PC-3 (cell line): Measurements from ENCODE around the gene PALB2. TPM values are rescaled to one million over a fixed set of nuclear protein-coding genes. Genes with fewer than 3 reads are reported as not detected.

Experiments used
- ATAC-seq: fragments of 200-7000 bp; cut with Tn5 transposase; 2 replicates; pipeline ENCODE4 v1.9.1; 2020; ENCODE audit warnings: mild to moderate bottlenecking, moderate library complexity
- BruUV-seq: library from RNA; stranded (reverse); fragments of 400-500 nt; replicated peaks from 2 replicates; lab custom pipeline; 2021; lab: Mats Ljungman, UMichigan
- CTCF ChIA-PET: fragments of 300-600 bp; sonication (Branson Sonifier 250); formaldehyde crosslinking; loops from one replicate; lab custom pipeline; 2022; ENCODE audit warnings: antibody characterized with exemption; lab: Charles Lee
- POLR2A ChIA-PET: fragments of 300-600 bp; sonication (Branson Sonifier 250); formaldehyde crosslinking; loops from one replicate; lab custom pipeline; 2022; ENCODE audit warnings: antibody characterized with exemption; ENCODE audit not compliant: unreplicated experiment; lab: Charles Lee
- DNase-seq: peaks from one replicate; pipeline ENCODE4 v3.0.0-alpha.2; 2015
- H2AFZ ChIP-seq: fragments of 300-600 bp; sonication (generic); 2 replicates; pipeline ENCODE4 v1.6.0; 2016; ENCODE audit warnings: antibody characterized with exemption, low read length
- H3F3A ChIP-seq: fragments of 300-600 bp; sonication (generic); one replicate; pipeline ENCODE4 v1.6.0; 2017; ENCODE audit warnings: antibody characterized with exemption, low read length, control low read depth, mild to moderate bottlenecking; ENCODE audit not compliant: unreplicated experiment
- H3K27ac ChIP-seq: fragments of 300-600 bp; sonication (generic); 2 replicates; pipeline ENCODE4 v1.5.1; 2016; ENCODE audit warnings: mild to moderate bottlenecking, low read length
- H3K27me3 ChIP-seq: fragments of 300-600 bp; sonication (generic); 2 replicates; pipeline ENCODE4 v1.6.1; 2016; ENCODE audit warnings: low read length, mixed read lengths
- H3K36me3 ChIP-seq: fragments of 300-600 bp; sonication (generic); 2 replicates; pipeline ENCODE4 v1.6.1; 2016; ENCODE audit warnings: low read depth, mixed run types, low read length, mixed read lengths
- H3K4me1 ChIP-seq: fragments of 300-600 bp; sonication (generic); 2 replicates; pipeline ENCODE4 v1.5.1; 2016; ENCODE audit warnings: low read length; ENCODE audit not compliant: insufficient read depth
- H3K4me2 ChIP-seq: fragments of 300-600 bp; sonication (generic); 2 replicates; pipeline ENCODE4 v1.6.0; 2016; ENCODE audit warnings: low read length
- H3K4me3 ChIP-seq: fragments of 300-600 bp; sonication (generic); 2 replicates; pipeline ENCODE4 v1.5.1; 2016; ENCODE audit warnings: mild to moderate bottlenecking, low read length, mixed read lengths
- H3K79me2 ChIP-seq: fragments of 300-600 bp; sonication (generic); 2 replicates; pipeline ENCODE4 v1.6.1; 2017; ENCODE audit warnings: low read length, mixed read lengths
- H3K9ac ChIP-seq: fragments of 300-600 bp; sonication (generic); 2 replicates; pipeline ENCODE4 v1.6.0; 2016; ENCODE audit warnings: mild to moderate bottlenecking, low read length
- H3K9me2 ChIP-seq: fragments of 300-600 bp; sonication (generic); replicated peaks from 2 replicates; pipeline ENCODE4 v1.6.1; 2016; ENCODE audit warnings: mixed run types, low read length, mixed read lengths
- H3K9me3 ChIP-seq: fragments of 300-600 bp; sonication (generic); 2 replicates; pipeline ENCODE4 v1.6.1; 2016; ENCODE audit warnings: low read length, mixed read lengths
- H4K20me1 ChIP-seq: fragments of 300-600 bp; sonication (generic); 2 replicates; pipeline ENCODE4 v1.6.1; 2016; ENCODE audit warnings: low read length, mixed read lengths
- CTCF ChIP-seq: fragments of 300-600 bp; sonication (generic); conservative IDR thresholded peaks from 2 replicates; pipeline ENCODE4 v1.5.1; 2017; ENCODE audit warnings: antibody characterized with exemption, low read depth, mild to moderate bottlenecking, low read length
- EZH2 ChIP-seq: fragments of 300-600 bp; sonication (generic); IDR thresholded peaks from one replicate; pipeline ENCODE4 v1.6.1; 2017; ENCODE audit warnings: antibody characterized with exemption, mild to moderate bottlenecking, low read length; ENCODE audit not compliant: unreplicated experiment
- EZH2phosphoT487 ChIP-seq: fragments of 300-600 bp; sonication (generic); IDR thresholded peaks from 2 replicates; pipeline ENCODE4 v1.6.1; 2018; ENCODE audit warnings: mild to moderate bottlenecking, antibody characterized with exemption, low read length, borderline replicate concordance
- intact Hi-C: fragments of 100-400 bp; cut with micrococcal nuclease; formaldehyde crosslinking; loops from 2 replicates; pipeline ENCODE4 v1.9.0; 2023
- total RNA-seq: library from RNA; depleted of rRNA; stranded (reverse); fragments of >200 nt; gene quantifications from 2 replicates; pipeline ENCODE4 v1.2.3, GENCODE V29; 2014

PALB2 gene
- total RNA-seq, 1 experiment from 2014 or later: 4.9 TPM

- Histone ChIP-seq H3F3A (no peaks in the 10 kb centered on the region), H3K79me2 (peaks cover 66% of the 10 kb centered on the region), H3K9me2 (no peaks in the 10 kb centered on the region), H3K27ac (no peak overlapping the region), H3K4me2 (peak overlapping the region; percentile 98; the same call in 1 of the 2 replicates), H3K4me3 (no peak overlapping the region), H4K20me1 (peaks cover 16% of the 10 kb centered on the region; the same call in 1 of the 2 replicates), H3K27me3 (no peaks in the 10 kb centered on the region), H3K9ac (no peak overlapping the region), H3K9me3 (no peaks in the 10 kb centered on the region), H2AFZ (no peak overlapping the region), H3K36me3 (peaks cover 19% of the 10 kb centered on the region), H3K4me1 (peaks cover 3% of the 10 kb centered on the region; the same call in 1 of the 2 replicates)
- ChIA-PET POLR2A (no interaction called here), CTCF (no interaction called here)
- DNase-seq: no peak
- intact Hi-C loops: no loop called here
- no peak for TF ChIP-seq EZH2
- no peak for TF ChIP-seq EZH2phosphoT487
- TF ChIP-seq CTCF: no peak
- no peak for ATAC-seq
- no TSS peak for BruUV-seq
Measured at GRCh38 chr16:23594186-23594585, 46.9 kb downstream of the PALB2 start.

DNA sequence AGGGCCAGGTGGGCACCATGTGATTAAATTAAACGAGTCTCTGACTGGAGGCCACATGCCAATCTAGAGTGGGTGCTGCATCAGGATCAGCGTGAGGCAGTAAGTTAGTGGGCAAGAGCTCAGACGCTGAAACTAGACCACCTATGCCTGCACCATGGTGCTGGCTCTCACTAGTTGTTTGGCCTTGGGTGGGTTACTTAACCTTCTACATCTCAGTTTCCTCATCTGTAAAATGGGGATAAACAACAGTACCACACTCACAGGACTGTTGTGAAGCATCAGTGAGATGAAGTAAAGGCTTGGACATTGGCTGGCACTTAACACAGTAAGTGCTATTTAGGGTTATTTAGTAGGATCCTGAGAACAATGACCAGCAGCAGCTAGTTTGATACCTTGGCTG, 50.9 kb downstream of the PALB2 start:
- H3K79me2 ChIP-seq: peaks cover 77% of the 10 kb centered on the region
- H3K27ac ChIP-seq: no peak overlapping the region
- no peak overlapping the region for H3K9ac ChIP-seq
- peaks cover 14% of the 10 kb centered on the region; the same call in 1 of the 2 replicates for H4K20me1 ChIP-seq
- no peaks in the 10 kb centered on the region for H3K9me2 ChIP-seq
- BruUV-seq: no TSS peak
- no peaks in the 10 kb centered on the region for H3K27me3 ChIP-seq
- no peaks in the 10 kb centered on the region for H3F3A ChIP-seq
- no peak for DNase-seq
- no peak for TF ChIP-seq EZH2
- TF ChIP-seq CTCF: no peak
- no peak for TF ChIP-seq EZH2phosphoT487
- no peak overlapping the region for H3K4me3 ChIP-seq
- H3K36me3 ChIP-seq: peaks cover 23% of the 10 kb centered on the region; the same call in 1 of the 2 replicates
- H3K9me3 ChIP-seq: no peaks in the 10 kb centered on the region
- peaks cover 3% of the 10 kb centered on the region; the same call in 1 of the 2 replicates for H3K4me1 ChIP-seq
- CTCF ChIA-PET: no interaction called here
- intact Hi-C loops: no loop called here
- POLR2A ChIA-PET: no interaction called here
- H3K4me2 ChIP-seq: no peak overlapping the region
- no peak for ATAC-seq
- H2AFZ ChIP-seq: no peak overlapping the region

DNA sequence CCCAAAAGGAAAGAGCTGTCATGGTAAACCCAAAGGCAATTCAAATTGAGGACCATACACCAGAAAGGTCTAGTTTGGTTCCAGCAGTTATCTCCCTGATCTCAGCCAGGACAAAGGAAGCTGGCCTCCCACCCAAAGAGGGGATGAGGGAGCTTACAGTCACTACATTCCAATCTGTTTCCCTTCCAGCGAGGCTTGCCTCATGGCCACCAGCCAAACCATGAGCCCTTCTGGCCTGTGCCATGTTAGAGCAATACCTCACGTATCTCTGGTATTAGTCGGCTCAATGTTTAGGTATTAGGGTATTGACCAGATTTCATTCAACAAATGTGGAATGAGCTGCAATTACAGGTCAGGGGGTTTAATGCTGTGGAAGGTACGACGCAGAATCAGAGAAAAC, 53.4 kb downstream of the PALB2 start:
- ChIA-PET POLR2A (no interaction called here), CTCF (no interaction called here)
- H3K4me3 ChIP-seq: no peak overlapping the region
- peak; percentile 8 for DNase-seq
- H3K4me2 ChIP-seq: no peak overlapping the region
- H3F3A ChIP-seq: no peaks in the 10 kb centered on the region
- H3K9ac ChIP-seq: no peak overlapping the region
- peaks cover 31% of the 10 kb centered on the region for H3K36me3 ChIP-seq
- intact Hi-C loops: no loop called here
- no peaks in the 10 kb centered on the region for H3K4me1 ChIP-seq
- H2AFZ ChIP-seq: no peak overlapping the region
- TF ChIP-seq CTCF (no peak), EZH2 (no peak), EZH2phosphoT487 (no peak)
- no peak overlapping the region for H3K27ac ChIP-seq
- H4K20me1 ChIP-seq: peaks cover 6% of the 10 kb centered on the region; the same call in 1 of the 2 replicates
- no peaks in the 10 kb centered on the region for H3K9me3 ChIP-seq
- no peak for ATAC-seq
- H3K79me2 ChIP-seq: peaks cover 54% of the 10 kb centered on the region
- H3K27me3 ChIP-seq: no peaks in the 10 kb centered on the region
- no TSS peak for BruUV-seq
- H3K9me2 ChIP-seq: no peaks in the 10 kb centered on the region
